Kidney tubule cell (primary cell): ENCODE results near the gene HM13.
A peak's percentile ranks its signal among the peaks of the same experiment; 100 is the strongest.

Experiments
- DNase-seq: peaks from one replicate; pipeline ENCODE4 v3.0.0-alpha.2; 2018; ENCODE audit warnings: low spot score

HM13 gene

DNA sequence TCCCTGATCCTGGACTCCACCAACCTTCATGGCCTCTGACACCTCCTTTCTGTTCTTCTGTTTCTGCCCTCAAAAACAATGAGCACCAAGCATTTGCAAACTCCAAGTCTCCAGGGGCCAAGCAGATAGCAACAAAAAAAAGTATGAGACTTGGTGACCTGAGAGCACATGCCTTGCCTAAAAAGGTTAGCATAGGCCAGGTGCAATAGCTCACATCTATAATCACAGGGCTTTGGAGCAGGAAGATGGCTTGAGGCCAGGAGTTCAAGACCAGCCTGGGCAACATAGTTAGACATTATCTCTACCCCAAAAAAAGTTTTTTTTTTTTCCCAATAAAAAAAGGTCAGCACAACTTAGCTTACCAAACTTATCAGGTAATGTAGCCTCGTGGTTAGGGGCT is 13.7 kb upstream of the HM13 start:
- DNase-seq, result no peak

DNA sequence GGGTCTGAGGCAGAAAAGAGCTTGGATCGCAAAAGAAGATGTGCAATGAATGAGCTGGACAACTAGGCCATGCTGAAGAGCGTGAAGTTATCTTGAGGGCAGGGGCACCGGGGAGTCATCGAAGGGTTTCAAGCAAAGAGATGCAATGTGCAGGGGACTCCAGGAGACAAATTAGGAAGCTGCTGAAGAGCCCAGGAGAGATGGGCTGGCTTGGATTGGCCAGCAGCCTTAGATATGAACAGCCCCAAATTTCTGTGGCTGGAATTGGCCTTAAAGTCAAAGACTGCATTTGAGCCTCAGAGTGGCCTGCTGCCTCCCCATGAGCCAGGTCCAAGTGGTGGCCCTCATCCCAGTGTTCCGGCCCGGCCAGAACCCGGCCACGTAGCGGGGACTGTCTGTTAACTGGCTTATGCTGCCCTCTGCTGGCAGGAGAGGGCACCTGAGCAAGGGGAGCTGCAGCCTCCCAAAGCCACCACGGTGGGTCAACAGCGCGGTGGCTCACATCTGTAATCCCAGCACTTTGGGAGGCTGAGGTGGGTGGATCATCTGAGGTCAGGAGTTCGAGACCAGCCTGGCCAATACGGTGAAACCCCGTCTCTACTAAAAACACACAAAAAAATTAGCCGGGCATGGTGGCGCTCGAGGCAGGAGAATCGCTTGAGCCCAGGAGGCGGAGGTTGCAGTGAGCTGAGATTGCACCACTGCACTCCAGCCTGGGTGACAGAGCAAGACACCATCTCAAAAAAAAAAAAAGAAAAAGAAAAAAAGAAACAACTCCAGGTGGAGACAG is 11.2 kb upstream of the HM13 start:
- peak; percentile 73 for DNase-seq

- DNase-seq, result peak; percentile 54
Measured at GRCh38 chr20:31505903-31506302, 8.3 kb upstream of the HM13 start.

DNA sequence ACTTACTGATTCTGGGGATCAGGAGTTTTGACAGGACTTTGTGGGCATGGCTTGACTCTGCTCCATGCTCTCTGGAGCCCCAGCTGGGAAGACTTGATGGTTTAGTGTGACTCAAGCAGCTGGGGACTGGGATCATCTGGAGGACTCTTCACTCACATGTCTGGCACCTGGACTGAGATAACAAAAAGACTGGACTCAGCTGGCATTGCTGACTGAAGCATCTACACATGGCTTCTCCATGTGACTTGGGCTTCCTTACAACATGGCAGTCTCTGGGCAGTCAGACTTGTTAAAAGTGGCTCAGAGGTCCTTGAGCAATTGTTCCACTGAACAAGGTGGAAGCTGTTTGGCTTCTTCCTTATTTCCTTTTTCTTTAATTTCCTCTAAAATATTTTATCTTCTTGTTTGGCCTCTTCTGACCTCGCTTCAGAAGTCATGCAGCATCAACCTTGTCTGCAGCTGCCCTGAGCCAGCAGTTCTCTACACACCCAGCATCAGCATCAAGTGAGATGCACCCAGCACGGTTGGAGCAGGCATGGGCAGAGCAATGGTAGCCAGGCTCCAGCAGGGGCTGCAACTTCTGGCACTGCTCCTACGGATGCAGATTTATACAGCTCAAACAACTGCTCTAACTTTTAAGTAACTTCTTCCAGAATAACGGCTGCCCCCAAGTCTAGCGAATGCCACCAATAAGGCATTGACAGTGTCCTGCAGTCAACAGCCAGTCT is 5.6 kb upstream of the HM13 start:
- no peak for DNase-seq

DNA sequence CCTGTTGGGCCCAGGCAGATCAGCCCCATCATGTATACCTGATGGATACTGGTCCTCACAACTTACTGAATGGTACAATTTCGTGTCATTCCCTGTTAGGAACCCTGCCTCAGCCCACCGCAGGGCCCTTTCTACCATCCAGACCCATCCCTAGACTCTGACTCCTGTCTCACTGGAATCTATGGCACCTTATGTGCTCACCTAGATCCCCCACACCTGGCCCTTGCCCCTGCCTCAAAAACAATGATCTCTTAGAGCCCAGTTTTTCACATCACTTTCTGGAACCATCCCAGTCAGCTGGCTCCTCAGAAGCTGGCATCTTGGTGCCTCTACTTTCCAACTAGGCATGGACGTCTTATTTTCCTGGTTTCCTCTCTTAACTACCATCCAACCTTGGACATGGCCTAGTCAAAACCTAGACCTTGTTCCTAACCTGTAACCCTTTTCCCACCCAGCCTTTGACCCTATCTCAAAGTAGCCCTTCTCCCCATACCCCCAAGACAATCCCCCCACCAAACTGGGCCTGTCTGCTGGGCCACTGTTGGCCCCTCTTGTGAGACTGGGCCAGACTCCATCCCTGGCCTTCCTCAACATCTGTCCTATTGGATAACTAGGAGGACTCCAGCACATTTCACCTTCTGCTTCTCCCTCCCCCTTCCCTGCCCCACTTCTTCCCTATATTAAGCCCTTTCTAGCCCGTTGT is 981 bp downstream of the HM13 start:
- no peak for DNase-seq

DNA sequence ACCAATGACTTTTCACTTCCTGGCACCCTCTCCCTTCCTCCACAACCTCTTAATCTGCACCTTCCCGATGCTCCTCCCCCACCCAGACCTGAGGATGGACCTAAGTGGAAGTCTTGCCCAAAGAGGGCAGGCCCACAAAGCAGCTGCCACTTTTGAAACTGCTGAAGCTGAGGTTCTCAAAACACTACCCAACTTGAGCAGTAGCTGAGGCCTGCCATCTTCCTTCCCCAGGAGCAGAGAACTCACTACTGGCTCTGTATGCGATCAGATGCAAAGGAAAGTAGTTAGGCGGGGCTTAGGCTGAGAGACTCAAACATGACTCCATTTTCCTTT is 1.5 kb downstream of the HM13 start:
- peak; percentile 41 for DNase-seq

- peak; percentile 56 for DNase-seq
Measured at GRCh38 chr20:31516166-31516565, 1.9 kb downstream of the HM13 start.

DNA sequence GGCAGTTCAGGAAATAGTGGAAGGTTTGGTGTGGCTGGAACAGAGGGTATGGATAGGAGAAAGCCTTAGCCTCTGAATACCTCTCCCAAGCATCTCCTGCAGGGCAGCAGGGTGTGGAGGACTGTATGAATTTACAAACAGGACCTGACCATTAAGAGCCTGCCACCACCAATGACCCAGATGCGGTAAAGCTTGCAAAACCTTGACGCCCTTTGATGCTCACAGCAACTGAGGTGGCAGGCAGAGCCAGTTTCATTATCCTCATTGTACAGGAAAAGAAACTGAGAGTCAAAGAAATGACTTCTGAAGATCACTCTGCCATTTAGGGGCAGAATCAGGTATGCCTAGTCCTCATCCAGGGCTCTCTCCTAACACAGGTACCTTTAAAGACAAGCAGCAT is 2.4 kb downstream of the HM13 start:
- no peak for DNase-seq

DNA sequence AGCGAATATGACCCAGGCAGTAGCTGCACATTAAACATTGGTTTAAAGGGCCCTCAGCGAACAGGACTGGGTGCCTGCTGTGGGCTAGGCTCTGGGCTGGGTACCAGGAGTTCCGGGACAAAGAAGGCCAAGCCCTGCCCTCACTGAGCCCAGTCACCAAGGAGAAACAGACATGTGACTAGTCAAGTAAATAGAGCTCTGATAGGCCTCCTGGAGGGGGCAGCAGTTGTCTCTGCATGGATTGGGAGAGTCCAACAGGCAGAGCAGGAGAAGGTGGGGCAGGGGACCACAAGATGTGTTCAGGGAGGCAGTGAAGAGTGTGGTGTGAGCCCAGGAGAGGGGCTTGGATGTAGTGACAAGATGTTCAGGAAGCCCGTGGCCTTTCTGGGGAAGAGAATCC is 3.1 kb downstream of the HM13 start:
- peak; percentile 81 for DNase-seq

DNA sequence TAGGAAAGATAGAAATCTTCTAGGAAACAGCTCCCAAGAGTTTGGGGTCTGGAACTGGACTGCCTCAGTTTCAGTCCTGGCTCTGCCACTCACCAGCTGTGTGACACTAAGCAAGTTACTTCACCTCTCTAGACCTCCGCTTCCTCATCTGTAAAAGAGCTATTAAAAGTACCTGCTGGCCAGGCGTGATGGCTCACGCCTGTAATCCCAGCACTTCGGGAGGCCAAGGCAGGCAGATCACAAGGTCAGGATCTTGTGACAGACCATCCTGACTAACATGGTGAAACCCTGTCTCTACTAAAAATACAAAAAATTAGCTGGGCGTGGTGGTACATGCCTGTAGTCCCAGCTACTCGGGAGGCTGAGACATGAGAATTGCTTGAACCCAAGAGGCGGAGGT is 7.0 kb downstream of the HM13 start:
- peak; percentile 26 for DNase-seq

- no peak for DNase-seq
Measured at GRCh38 chr20:31522731-31523130, 8.5 kb downstream of the HM13 start.

GRCh38 chr20:31523361-31524283 is 9.4 kb downstream of the HM13 start:
- no peak for DNase-seq

- DNase-seq, result no peak
Measured at GRCh38 chr20:31527266-31527665, 13.0 kb downstream of the HM13 start.

- no peak for DNase-seq
Measured at GRCh38 chr20:31535298-31535697, 21.1 kb downstream of the HM13 start.

DNA sequence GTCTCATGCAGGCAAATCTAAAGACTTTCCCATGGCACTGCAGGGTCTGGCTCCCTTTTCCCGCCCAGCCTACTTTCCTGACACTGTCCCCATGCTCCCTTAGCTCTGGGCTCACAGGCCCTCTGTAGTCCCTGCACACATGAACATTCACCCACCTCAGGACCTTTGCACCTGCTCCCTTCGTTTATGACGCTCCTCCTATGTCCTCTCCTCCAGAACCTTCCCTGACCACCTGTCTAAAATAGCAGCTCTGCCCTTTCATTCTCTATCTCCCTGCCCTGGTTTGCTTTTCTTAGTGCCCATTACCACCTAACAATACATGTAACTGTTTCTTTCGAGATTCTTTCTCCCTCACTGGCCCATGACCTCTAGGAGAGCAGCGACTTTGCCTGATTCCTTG is 22.3 kb downstream of the HM13 start:
- DNase-seq, result no peak

- no peak for DNase-seq
Measured at GRCh38 chr20:31537116-31537871, 23.1 kb downstream of the HM13 start.

DNA sequence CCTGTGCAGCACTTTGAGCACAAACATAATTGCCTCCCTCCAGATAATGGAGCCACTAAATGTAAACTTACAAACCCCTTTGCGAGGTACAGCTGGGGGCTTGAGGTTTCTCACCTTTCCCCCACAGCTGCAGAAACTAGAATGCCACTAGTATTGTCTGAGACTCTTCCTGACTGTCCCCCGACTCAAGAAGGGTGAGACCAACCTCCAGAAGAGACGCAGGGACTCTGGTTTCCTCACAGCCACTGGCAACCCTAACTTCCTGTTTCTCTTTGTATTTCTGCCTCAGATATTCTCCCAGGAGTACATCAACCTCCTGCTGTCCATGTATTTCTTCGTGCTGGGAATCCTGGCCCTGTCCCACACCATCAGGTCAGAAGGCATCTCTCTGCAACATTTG is 23.6 kb downstream of the HM13 start:
- DNase-seq, result no peak

- DNase-seq, result no peak
Measured at GRCh38 chr20:31538326-31538725, 24.1 kb downstream of the HM13 start.

DNA sequence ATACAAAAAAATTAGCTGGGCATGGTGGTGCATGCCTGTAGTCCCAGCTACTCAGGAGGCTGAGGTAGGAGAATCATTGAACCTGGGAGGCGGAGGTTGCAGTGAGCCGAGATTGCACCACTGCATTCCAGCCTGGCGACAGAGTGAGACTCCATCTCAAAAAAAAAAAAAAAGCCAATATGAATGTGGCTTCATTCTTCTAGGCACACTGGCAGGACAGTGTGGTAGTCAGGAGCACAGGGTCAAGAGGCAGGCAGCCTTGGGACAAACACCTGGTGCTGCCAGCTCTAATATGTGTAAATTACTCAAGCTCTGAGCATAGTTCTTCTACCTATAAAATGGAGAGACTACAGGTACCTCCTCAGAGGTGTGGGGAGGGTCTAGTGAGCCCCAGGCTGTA is 25.4 kb downstream of the HM13 start:
- DNase-seq, result peak; percentile 70

GRCh38 chr20:31540406-31540805 is 26.2 kb downstream of the HM13 start:
- no peak for DNase-seq

GRCh38 chr20:31542201-31542842 is 28.1 kb downstream of the HM13 start:
- peak; percentile 97 for DNase-seq
